Glomerular endothelial cell (primary cell): ENCODE measurements around the gene CHKA. TPM values are rescaled to one million over a fixed set of nuclear protein-coding genes. Genes with fewer than 3 reads are reported as not detected.

Experiments used
- DNase-seq: peaks from one replicate; pipeline ENCODE4 v3.0.0-alpha.2; 2011; ENCODE audit warnings: low read depth, low spot score; ENCODE audit errors: extremely low read depth
- total RNA-seq: library from RNA; depleted of rRNA; stranded (reverse); fragments of >200 nt; gene quantifications from 2 replicates; pipeline ENCODE4 v1.2.3, GENCODE V29; 2015

CHKA gene
- total RNA-seq, 1 donor from 2014 or later = 45.6 TPM

DNA sequence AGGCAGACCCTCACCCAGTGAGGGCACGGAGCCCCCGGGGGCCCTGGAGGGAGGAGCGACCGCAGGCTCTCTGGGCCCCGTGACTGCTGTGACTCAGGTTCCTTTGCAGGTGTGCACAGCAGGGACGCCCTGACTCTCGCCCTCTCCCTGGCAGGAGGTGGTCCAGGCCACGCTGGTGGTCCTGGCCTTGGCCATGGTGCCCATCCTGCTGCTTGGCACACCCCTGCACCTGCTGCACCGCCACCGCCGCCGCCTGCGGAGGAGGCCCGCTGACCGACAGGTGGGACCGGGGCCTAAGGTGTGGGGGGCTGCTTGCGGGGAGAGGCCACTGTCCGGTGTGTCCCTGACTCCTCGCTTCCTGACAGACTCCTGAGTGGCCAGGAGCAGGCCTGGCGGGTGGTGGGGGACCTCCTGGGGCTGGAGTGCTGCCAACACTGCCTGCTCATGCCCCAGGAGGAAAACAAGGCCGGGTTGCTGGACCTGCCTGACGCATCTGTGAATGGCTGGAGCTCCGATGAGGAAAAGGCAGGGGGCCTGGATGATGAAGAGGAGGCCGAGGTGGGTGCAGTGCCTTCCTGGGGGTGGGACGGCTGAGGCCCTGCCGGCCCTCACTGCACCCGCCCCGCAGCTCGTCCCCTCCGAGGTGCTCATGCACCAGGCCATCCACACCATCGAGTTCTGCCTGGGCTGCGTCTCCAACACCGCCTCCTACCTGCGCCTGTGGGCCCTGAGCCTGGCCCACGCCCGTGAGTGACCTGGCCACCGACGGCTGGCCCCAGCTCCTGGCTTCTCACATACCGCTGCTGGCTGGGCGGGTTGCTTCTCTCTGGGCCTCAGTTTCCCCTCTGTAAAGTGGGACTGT, 71.4 kb downstream of the CHKA start:
- DNase-seq = no peak

DNA sequence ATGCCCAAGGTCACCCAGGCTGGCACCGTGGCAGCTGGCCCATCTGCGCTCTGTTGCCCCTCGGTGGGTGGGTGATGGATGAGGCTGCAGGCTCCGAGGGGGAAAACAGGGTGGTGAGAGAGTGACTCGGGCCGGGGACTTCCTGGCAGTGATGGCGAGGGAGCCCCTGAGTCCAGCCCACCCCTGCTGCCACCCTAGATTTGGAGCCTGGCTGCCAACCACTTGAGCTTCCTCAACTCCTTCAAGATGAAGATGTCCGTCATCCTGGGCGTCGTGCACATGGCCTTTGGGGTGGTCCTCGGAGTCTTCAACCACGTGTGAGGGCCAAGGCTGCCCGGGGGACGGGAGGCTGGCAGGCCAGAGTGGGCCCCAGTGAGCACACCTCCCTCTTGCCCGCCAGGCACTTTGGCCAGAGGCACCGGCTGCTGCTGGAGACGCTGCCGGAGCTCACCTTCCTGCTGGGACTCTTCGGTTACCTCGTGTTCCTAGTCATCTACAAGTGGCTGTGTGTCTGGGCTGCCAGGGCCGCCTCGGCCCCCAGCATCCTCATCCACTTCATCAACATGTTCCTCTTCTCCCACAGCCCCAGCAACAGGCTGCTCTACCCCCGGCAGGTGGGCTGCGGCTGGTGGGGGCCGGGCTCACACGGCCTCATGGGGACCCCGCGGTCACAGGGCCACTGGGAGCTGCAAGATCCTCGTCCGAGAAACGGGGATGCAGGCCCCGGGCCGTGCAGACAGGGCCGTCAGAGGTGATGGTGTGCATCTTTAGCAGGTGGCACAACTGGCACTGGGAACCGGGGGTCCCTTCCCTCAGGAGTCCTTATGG, 72.3 kb downstream of the CHKA start:
- no peak for DNase-seq

DNA sequence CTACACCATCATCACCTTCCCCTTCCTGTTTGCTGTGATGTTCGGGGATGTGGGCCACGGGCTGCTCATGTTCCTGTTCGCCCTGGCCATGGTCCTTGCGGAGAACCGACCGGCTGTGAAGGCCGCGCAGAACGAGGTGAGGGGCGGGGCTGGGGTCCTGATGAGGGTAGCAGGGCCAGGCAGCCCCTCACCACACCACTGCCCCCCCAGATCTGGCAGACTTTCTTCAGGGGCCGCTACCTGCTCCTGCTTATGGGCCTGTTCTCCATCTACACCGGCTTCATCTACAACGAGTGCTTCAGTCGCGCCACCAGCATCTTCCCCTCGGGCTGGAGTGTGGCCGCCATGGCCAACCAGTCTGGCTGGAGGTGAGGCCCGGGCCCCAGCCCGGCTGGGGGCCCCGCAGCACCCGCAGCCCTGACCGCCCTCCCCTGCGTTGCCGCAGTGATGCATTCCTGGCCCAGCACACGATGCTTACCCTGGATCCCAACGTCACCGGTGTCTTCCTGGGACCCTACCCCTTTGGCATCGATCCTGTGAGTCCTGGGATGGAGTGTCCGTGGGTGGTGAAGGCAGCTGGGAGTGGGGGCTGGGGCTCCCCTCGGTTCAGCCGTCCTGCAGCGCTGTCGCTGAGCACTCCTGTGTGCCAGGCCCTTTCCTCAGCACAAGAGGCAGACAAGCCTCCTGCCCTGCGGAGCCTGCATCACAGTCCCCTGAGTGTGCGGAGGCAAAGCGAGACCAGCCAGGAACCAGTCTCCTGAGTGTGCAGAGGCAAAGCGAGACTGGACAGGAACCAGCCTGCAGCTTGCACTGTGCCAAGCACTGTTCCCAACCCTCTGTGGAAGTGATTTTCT, 73.5 kb downstream of the CHKA start:
- no peak for DNase-seq

DNA sequence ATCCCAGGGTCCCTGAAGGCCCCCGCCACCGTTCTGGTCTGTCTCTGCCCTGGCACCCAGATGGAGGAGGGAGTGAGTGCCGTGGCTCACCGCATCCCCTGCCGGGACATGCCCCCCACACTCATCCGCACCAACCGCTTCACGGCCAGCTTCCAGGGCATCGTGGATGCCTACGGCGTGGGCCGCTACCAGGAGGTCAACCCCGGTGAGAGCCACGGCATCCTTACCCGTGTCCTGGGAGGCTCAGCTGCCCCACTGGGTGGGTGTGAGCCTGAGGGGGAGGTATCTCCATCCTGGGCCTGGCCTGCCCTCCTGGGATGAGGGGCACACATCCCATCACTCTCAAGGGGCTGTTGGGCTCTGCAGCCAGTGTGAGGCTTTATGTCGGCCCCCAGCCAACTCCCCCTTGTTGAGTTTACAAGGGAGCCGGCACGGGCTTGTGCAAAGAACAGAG, 76.3 kb downstream of the CHKA start:
- no peak for DNase-seq

GRCh38 chr11:68044145-68044813, 76.9 kb downstream of the CHKA start:
- no peak for DNase-seq

GRCh38 chr11:68043349-68044144, 77.6 kb downstream of the CHKA start:
- DNase-seq = no peak

GRCh38 chr11:68043029-68043348, 78.2 kb downstream of the CHKA start:
- DNase-seq = no peak

GRCh38 chr11:68042219-68043028, 78.8 kb downstream of the CHKA start:
- DNase-seq = no peak

GRCh38 chr11:68041617-68042218, 79.5 kb downstream of the CHKA start:
- no peak for DNase-seq

GRCh38 chr11:68040957-68041591, 80.1 kb downstream of the CHKA start:
- no peak for DNase-seq

DNA sequence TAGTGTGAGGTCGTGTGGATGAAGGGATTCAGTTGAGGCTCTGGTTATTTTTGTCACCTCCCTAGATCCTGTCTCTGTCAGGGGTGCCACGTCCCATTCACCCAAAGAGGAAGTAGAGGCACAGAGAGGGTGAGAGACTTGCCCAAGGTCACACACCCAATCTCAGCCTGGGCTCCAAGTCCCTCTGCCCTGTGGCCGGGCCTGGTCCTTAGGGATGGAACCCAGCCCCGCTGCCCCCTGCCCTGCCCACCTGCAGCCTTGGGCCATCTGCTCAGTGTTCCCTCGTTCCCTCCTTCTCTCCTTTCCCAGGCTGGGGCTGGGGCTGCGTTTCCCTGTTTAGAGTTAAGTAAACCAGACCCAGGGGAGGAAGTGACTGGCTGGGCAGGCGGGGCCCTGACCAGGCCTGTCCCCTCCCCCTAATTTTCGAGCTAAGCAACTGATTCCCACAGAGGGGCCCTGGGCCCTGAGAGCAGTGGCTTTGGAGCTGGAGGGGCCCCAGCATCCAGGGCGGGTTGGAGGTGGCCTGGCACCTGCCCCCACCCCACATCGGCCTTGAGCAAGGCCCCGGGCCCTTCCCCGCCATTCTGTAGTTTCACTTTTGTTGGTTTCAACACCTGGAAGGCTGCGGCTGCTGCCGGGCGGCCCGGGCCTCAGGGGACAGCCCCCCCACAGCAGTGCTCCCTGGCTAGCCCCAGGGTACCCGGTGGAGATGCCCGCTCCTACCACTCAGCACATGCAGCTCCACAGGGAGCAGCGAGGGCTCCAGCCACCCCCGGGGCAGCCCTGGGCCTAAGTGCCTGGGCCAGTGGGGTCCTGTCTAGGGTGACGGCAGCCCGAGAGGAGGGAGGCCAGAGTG, 80.9 kb downstream of the CHKA start:
- DNase-seq = no peak

DNA sequence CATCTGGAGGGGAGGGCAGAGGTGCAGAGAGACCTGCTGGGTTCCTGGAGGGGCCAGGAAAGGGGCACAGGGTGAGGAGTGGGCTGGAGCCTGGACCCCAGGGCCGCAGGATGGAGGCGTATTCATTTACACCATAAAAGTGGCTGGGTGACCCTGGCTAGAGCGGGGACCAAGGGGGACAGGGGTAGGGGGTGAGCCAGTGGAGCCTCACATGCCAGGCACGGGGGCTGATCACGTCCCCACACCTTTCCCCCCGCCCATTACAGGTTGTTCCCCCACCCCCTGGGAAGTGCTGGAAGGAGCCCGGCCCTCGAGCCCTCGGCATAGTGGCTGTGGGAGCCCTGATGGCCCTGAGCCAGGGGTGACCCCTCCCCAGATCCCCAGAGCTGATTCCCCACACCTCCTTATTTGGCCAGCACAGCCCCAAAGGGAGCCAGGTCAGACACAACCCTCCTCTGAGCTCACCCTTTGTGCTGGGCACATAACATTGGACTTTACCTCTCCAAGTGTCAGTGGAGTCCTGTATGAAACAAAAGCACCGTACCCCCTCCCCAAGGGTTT, 81.6 kb downstream of the CHKA start:
- DNase-seq = no peak

- DNase-seq = no peak
These were observed 82.3 kb downstream of the CHKA start, which contains the start of gene TCIRG1 for GRCh38 chr11:68038718-68039525. Gene TCIRG1 (plus strand): TSS chr11:68039025. CDS start chr11:68041272, 2,247 bp downstream.

- no peak for DNase-seq
These were observed 82.9 kb downstream of the CHKA start for GRCh38 chr11:68038226-68038717.

DNA sequence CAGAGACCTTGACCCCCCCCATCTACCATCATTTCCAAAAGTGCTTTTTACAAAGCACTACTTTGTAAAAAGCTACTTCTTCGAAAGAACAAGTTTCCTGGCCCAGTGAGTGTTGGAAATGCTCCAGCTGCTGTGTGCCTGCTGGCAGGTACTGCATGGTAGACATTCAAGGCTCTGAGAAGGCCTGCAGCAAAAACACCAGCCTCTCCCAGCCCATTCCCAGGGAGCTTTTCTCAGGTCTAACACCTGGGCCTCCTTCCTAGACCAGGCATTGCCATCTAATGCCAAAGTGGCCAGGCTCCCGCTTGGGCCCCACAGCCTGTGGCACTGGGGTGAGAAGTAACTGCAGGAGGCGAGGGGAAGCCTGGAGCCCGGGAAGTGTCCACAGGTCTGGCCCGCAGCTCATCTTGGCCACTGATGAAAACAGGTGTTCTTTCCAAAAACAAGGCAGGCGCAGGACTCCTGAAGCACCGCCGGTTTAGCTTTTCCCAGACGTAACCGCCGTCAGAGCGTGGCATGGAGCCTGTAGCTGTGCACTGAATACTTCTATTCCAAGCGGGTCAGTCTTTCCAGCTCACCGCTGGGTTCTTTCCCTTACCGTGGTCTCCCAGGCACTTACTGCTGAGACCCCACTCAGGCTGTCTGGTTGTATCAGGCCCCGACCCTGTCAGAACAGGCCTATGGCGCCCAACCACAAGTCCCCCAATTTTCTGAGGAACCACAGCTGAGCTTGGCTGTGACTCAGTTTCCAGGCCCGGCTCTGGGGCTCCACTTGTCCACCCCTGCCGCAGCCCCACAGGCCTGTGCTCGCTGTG, 83.6 kb downstream of the CHKA start:
- DNase-seq = no peak
